Fibroblast of gingiva (primary cell): Measurements from ENCODE around the gene LIPI.
"Not testable (repeated sequence)": the region's sequence is repeated elsewhere in the genome, so short reads cannot be mapped to it uniquely, and the experiment has no call there.

Experiments used
- DNase-seq: peaks from one replicate; pipeline ENCODE4 v3.0.0-alpha.2; 2011; ENCODE audit warnings: low read depth

Gene LIPI

DNA sequence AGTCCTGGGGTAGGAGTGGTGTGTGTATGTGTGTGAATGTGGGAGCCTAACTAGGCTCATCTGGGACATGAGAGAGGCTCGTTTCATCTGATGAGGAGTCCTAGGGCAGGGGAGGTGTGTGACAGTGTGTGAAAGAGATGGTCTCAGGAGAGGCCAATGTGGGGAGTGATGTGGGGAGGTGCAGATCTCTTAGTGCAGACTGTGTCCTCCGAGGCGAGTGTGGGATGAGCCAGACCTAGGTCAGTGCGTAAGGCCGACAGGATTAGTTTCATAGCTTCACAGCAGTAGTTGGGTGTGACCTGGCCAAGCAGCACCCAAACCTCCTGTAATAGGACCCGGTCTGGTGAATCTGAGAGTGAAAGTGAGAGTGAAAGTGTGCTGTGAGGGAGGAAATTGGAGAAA is 94.7 kb downstream of the LIPI start:
- no peak for DNase-seq

DNA sequence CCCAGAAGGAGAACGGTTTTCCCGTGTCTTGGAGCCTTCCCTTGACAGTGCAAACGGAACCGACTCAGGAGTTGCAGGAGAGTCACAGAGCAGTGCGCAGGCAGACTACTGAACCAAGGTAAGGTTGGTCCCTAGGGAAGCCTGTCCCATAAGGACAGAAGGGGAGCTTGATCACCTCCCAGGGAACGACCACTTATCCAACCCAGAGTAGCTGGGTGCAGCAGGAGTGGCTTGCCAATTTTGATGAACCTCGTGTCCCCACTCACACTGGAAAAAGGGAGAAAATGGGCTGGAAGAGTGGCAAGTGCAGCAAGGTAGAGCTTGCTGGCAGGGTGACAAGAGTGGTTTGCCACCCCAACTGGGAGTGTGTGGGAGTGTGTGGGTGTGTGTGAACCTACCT is 95.1 kb downstream of the LIPI start:
- DNase-seq: no peak

DNA sequence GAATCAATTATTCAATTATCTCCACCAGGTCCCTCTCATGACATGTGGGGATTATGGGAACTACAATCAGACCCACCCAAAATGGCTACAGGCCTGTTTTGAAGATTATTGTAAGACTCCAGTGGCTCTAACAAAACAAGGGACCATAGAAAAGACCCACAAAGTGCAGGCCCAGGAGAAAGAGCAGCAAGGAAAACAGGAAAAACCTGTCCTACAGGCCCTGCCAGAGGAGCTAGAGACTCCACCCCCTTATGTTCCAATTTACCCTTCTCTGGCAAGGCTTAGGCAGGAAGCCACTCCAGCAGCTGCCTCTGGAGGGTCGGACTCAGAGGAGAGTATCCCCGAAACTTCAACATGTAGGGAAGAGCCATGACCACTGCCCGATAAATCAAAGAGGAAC is 96.5 kb downstream of the LIPI start:
- DNase-seq: no peak

GRCh38 chr21:14104564-14104963 is 106.2 kb downstream of the LIPI start:
- not testable (repeated sequence) for DNase-seq

DNA sequence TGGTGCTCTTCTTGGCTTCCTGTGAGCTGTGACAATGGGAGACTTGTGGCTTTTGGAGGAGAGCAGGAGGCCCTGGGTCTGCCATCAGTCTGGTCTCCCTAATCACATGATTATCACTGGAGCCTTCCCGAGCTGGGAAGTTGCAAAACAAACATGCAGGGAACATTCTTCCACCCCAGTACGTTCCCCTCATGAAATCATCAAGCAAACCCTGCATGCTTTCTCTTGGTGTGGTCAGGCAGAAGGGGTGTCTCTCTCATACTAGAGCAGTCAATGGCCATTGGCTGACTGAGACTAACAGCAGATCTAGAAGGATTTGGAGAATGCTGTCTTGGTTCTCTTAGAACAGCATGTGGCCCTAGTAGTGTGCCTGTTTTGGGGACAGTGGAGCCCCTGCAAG is 111.2 kb downstream of the LIPI start:
- DNase-seq: no peak

- DNase-seq: no peak
Measured at GRCh38 chr21:14097881-14098499, 112.8 kb downstream of the LIPI start.

- no peak for DNase-seq
Measured at GRCh38 chr21:14096577-14096976, 114.2 kb downstream of the LIPI start.

- DNase-seq: no peak
Measured at GRCh38 chr21:14096172-14096571, 114.6 kb downstream of the LIPI start.

DNA sequence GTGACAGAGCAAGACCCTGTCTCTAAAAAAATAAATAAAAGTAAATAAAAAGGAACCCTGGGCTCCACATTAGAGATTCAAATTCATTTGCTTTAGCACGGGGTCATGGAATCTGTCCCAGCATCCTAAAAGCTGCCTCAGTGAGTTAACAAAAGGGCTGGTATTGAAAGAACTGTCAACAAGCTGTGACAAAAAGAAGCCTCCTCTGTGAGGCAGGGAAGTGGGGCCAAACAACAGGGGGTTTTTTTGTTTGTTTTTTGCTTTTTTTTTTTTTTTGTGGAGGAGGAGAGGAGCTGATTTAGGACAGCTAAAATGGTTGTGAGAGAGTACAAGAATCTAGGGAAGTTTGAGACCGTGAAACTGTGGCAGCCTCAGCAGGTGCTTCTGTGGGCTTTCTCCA is 115.7 kb downstream of the LIPI start:
- no peak for DNase-seq

GRCh38 chr21:14092834-14093560 is 117.8 kb downstream of the LIPI start:
- no peak for DNase-seq

- DNase-seq: peak; percentile 29
Measured at GRCh38 chr21:14090184-14090583, 120.6 kb downstream of the LIPI start.

DNA sequence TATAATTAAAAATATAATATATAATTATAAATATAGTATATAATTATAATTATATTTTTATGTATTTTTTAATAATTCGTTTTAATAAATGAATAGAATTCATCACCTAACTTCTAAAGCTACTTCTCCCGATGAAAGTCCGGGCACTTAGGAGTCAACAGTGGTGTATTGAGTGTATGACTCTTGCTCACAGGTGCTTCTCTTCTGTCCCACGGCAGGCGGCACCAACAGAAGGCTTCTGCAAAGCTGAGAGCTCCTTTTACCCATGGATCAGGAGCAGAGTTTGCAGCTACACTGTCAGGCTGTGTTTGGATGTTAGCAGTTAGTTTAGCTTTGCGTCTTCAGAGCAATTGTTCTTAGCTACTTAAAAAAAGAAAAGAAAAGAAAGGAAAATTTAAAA is 122.4 kb downstream of the LIPI start:
- DNase-seq: no peak

DNA sequence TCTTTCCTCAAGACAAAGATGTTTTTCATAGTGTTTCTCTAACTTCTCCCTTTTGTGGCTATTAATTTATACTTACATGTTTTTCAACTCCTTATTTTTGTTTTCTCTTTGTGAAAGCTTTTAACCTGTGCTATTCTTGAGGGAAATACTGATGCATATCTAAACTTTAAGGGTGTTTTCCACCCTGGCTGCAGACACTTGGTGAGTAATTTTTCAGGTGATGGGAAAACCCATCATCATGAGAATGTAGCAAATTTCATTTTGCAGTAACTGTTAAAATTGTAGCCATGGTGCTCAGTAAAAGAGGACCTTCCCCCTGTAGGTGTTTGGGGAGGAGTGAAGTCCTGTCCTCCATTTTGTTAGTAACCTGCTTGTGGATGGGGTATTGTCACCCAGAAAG is 124.2 kb downstream of the LIPI start:
- DNase-seq: no peak

GRCh38 chr21:14084701-14085100 is 126.1 kb downstream of the LIPI start:
- no peak for DNase-seq

DNA sequence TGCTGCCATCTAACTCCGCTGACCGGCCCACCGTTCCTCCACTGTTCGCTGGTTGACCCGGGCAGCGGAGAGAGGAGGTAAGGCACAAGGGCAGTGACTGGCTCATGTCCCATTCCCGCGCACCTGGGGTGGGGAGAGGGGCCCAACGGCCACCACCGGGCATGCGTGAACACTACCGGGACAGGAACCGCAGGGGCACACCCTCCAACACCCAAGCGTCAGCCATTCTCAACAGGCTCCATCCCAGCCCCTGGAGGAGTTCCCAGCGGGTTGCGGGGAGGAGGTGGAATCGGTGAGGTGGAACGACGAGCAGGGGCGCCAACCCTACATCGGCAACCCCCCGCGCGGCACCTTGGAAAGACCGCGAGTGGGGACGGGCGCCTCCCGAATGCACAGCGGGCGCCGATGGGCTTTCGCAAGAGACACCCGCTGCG is 126.7 kb downstream of the LIPI start:
- DNase-seq: no peak

GRCh38 chr21:14080764-14081096 is 130.0 kb downstream of the LIPI start:
- no peak for DNase-seq

GRCh38 chr21:14080040-14080763 is 130.6 kb downstream of the LIPI start:
- DNase-seq: no peak

GRCh38 chr21:14078746-14079375 is 131.9 kb downstream of the LIPI start:
- DNase-seq: no peak

DNA sequence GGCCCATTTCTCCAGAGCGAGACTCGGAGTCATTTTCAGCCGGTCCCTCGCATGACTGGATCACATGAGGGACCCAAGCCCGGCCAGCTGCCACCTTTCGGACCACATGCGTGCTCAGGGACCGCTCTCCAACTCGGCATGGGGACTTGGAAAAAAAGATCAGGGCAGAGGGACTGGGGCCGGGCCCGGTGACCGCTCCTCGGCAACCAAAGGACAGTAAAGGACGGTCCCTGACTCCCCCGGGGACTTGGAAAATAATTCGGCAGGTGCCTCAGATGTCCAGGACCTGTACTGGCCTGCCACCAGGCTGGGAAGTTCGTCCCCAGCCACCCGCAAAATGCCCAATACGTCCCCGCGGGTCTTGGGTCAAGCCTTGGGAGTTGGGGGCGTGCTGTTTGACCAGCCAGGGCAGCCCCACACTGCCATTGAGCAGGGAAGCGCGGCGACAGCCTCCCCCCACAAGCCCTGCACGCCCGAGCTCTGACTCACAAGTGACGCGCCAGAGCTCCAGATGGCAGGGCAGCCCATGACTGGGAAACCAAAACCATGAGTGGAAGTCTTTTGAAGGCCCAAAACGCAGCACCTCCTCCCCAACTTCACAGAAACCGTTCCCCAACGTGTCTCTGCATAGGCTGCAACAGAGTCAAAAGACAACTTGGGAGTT is 134.5 kb downstream of the LIPI start:
- DNase-seq: no peak

- no peak for DNase-seq
Measured at GRCh38 chr21:14075346-14076142, 135.2 kb downstream of the LIPI start.

GRCh38 chr21:14074177-14074576 is 136.6 kb downstream of the LIPI start:
- no peak for DNase-seq

DNA sequence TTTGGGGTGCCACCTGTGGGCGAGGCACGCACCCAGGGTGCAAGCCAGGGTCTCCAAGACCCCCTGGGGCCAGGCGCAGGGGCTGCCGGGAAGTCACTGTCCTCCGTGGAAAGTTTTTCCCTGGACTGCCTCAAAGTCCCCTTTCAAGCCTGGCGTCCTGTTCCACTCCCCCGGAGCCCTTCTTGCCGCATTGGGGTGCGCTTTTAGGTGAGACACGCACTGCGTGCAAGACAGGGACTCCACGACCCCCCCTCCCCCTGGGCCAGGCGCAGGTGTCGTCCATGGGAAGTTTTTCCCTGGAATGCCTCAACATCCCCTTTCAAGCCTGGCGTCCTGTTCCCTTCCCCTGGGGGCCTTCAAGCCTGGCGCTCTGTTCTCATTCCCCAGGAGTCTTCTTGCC is 137.1 kb downstream of the LIPI start:
- no peak for DNase-seq
